IPS-20b (cell line): Measurements from ENCODE around the gene PTPRN2.

ENCODE experiments used
- H3K27ac ChIP-seq: one replicate; pipeline ENCODE4 v1.5.1; 2013; ENCODE audit warnings: low read length
- H3K27me3 ChIP-seq: 2 replicates; pipeline ENCODE4 v1.6.1; 2013; ENCODE audit warnings: mild to moderate bottlenecking, low read length, inconsistent platforms; ENCODE audit not compliant: insufficient read depth
- H3K36me3 ChIP-seq: 2 replicates; pipeline ENCODE4 v1.6.1; 2013; ENCODE audit warnings: low read depth, mild to moderate bottlenecking, inconsistent platforms, low read length, moderate library complexity; ENCODE audit not compliant: insufficient read depth
- H3K4me1 ChIP-seq: 2 replicates; pipeline ENCODE4 v1.6.1; 2013; ENCODE audit warnings: mild to moderate bottlenecking, control low read depth, inconsistent platforms, low read length, moderate library complexity; ENCODE audit not compliant: insufficient read depth
- H3K4me3 ChIP-seq: 2 replicates; pipeline ENCODE4 v1.5.1; 2013; ENCODE audit warnings: mild to moderate bottlenecking, low read length, inconsistent platforms
- H3K9ac ChIP-seq: 2 replicates; pipeline ENCODE4 v1.6.1; 2013; ENCODE audit warnings: low read depth, mild to moderate bottlenecking, inconsistent platforms, low read length, moderate library complexity
- H3K9me3 ChIP-seq: 2 replicates; pipeline ENCODE4 v1.6.1; 2013; ENCODE audit warnings: mild to moderate bottlenecking, low read depth, low read length, inconsistent platforms; ENCODE audit not compliant: insufficient read depth

PTPRN2 gene

DNA sequence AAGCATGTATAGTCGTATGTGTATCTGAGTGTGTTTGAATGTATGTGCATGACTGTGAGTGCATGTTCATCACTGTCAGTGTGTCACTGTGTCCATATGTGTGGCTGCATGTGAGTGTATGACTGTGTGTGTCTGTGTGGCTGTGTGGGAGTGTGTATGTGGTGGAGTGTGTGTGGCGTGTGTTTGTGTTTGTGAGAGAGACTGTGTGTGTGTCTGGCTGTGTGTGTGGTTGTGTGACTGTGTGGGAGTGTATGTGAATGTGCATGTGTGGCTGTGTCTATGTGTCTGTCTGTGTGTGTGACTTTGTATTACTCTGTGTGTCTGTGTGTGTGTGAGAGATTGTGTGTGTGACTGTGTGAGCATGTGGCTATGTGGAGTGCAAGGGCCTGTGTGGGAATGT, 748.4 kb downstream of the PTPRN2 start:
- Histone ChIP-seq H3K4me1 (peaks cover 3% of the 10 kb centered on the region; the same call in 1 of the 2 replicates), H3K9ac (no peak overlapping the region), H3K9me3 (peaks cover 50% of the 10 kb centered on the region), H3K36me3 (no peaks in the 10 kb centered on the region), H3K27me3 (no peaks in the 10 kb centered on the region), H3K4me3 (peak overlapping the region; percentile 33; the same call in 1 of the 2 replicates), H3K27ac (no peak overlapping the region)

DNA sequence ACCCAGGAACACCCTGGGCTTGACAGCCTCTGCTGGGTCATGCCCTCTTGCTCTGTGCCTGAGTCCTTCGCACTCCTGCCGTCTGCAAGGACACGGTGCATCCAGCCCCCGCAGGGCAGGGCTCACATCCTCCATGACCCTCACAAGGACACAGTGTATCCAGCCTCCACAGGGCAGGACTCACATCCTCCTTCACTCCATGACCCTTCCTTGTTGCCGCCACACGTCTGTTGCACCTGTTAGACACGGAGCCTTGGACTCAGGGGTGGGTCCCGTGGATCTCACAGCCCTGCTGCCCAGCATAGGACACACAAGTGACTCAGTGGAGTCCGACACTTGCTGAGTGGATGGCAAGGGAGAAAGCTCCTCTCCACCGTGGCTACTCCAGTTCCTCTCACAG, 750.1 kb downstream of the PTPRN2 start:
- Histone ChIP-seq H3K9me3 (peaks cover 55% of the 10 kb centered on the region), H3K4me3 (no peak overlapping the region), H3K27me3 (no peaks in the 10 kb centered on the region), H3K27ac (no peak overlapping the region), H3K9ac (no peak overlapping the region), H3K36me3 (no peaks in the 10 kb centered on the region), H3K4me1 (peaks cover 3% of the 10 kb centered on the region; the same call in 1 of the 2 replicates)

DNA sequence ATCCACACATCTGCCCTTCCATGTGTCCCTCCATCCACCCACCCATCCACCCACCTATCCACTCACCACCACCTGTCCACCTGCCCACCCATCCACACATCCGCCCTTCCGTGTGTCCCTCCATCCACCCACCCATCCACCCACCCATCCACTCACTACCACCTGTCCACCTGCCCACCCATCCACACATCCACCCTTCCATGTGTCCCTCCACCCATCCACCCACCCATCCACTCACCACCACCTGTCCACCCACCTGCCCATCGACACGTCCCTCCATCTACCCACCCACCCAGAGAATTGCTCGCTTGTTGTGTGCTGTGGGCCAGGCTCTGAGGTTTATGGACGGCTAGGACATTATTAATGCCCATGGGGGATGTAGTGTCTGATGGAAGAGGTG, 750.6 kb downstream of the PTPRN2 start:
- no peak overlapping the region for H3K4me3 ChIP-seq
- peaks cover 58% of the 10 kb centered on the region for H3K9me3 ChIP-seq
- H3K27ac ChIP-seq = no peak overlapping the region
- H3K27me3 ChIP-seq = no peaks in the 10 kb centered on the region
- no peaks in the 10 kb centered on the region for H3K36me3 ChIP-seq
- no peak overlapping the region for H3K9ac ChIP-seq
- peaks cover 3% of the 10 kb centered on the region; the same call in 1 of the 2 replicates for H3K4me1 ChIP-seq

DNA sequence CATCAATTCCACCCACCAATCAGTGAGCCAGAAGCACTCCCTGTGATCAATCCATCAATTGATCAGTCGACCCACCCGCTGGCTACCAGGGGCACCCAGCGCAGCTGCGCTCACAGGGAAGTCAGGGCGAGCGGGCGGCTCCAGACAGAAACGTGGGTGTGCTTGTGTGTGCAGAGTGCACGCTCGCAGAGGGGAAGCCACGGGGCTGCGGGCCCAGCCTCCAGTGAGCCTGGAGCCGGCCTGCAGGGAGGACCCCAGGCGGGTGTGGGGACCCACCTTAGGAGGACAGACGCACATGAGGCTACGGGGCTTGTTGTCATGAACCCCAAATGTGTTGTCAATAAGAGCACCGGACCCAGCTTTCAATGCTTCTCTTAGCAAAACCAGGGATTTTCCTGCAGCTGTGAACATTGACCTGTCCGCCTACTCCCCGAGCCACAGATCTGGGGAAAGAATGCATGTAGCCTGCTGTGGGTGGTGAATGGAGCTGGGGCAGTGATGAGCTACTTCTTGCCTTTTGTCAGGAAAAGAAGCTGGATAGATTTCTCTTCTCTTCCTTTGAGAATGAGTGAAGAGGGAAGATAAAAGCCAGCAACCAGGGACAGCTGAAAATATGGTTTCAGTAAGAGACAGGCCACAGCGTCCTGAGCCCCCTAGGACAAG, 753.0 kb downstream of the PTPRN2 start:
- no peak overlapping the region for H3K27ac ChIP-seq
- no peak overlapping the region for H3K9ac ChIP-seq
- H3K4me1 ChIP-seq = no peaks in the 10 kb centered on the region
- no peaks in the 10 kb centered on the region for H3K27me3 ChIP-seq
- peaks cover 63% of the 10 kb centered on the region for H3K9me3 ChIP-seq
- no peak overlapping the region for H3K4me3 ChIP-seq
- H3K36me3 ChIP-seq = no peaks in the 10 kb centered on the region

DNA sequence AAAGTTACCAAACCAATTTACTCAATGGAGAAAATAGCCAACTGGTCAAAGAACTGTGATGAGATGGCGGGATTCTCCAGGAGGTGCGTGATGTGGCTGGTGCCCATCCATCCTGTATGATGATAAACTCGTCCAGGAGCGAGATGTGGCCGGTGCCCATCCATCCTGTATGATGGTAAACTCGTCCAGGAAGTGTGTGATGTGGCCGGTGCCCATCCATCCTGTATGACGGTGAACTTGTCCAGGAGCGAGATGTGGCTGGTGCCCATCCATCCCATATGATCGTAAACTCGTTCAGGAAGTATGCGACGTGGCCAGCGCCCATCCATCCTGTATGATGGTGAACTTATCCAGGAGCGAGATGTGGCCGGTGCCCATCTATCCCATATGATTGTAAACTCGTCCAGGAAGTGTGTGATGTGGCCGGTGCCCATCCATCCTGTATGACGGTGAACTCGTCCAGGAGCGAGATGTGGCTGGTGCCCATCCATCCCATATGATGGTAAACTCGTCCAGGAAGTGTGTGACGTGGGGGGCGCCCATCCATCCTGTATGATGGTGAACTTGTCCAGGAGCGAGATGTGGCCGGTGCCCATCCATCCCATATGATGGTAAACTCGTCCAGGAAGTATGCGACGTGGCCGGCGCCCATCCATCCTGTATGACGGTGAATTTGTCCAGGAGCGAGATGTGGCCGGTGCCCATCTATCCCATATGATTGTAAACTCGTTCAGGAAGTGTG, 754.6 kb downstream of the PTPRN2 start:
- no peaks in the 10 kb centered on the region for H3K36me3 ChIP-seq
- H3K27ac ChIP-seq = no peak overlapping the region
- peaks cover 69% of the 10 kb centered on the region for H3K9me3 ChIP-seq
- no peaks in the 10 kb centered on the region for H3K27me3 ChIP-seq
- H3K4me3 ChIP-seq = no peak overlapping the region
- H3K4me1 ChIP-seq = no peaks in the 10 kb centered on the region
- no peak overlapping the region for H3K9ac ChIP-seq

DNA sequence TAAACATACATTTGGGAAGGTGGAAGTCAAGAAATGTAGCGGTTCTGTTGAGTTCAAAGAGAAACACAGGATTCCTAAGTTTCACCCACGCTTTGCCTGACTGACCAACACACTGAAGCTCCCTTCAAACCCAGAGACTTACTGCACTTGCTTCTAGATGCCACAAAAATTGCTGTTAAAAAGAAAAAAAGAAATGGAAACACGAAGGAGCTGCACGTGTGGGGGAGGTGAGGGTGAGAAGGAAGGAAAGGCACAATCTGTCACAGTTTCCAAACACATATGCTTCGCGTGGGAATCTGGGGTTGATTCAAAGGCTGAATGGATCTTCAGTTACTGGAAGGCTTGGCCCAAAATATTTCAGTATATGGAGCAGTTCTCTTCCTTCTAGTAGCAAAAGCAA, 755.2 kb downstream of the PTPRN2 start:
- no peak overlapping the region for H3K27ac ChIP-seq
- H3K36me3 ChIP-seq = no peaks in the 10 kb centered on the region
- no peak overlapping the region for H3K9ac ChIP-seq
- H3K27me3 ChIP-seq = no peaks in the 10 kb centered on the region
- peaks cover 74% of the 10 kb centered on the region for H3K9me3 ChIP-seq
- no peak overlapping the region for H3K4me3 ChIP-seq
- H3K4me1 ChIP-seq = no peaks in the 10 kb centered on the region

DNA sequence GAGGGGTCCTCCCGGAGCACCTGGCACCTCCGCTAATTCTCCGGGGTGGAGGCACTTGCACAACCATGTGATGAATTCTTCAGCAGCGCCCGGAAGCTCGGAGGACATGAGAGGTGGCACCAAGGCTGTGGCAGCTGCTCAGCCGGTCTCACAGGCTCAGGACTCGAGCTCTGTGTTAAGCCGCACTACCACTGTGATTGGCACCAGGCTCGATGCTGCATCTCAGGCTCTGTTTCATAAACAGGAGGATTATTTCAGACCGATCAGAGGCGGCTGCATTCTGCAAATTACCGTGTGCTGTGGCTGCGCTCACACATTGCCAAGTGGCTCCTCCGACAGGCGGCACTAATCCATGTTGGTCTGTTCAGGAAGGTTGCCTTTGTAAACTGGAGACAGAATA, 755.6 kb downstream of the PTPRN2 start:
- Histone ChIP-seq H3K4me3 (no peak overlapping the region), H3K4me1 (no peaks in the 10 kb centered on the region), H3K36me3 (no peaks in the 10 kb centered on the region), H3K9me3 (peaks cover 79% of the 10 kb centered on the region), H3K27ac (no peak overlapping the region), H3K9ac (no peak overlapping the region), H3K27me3 (no peaks in the 10 kb centered on the region)

DNA sequence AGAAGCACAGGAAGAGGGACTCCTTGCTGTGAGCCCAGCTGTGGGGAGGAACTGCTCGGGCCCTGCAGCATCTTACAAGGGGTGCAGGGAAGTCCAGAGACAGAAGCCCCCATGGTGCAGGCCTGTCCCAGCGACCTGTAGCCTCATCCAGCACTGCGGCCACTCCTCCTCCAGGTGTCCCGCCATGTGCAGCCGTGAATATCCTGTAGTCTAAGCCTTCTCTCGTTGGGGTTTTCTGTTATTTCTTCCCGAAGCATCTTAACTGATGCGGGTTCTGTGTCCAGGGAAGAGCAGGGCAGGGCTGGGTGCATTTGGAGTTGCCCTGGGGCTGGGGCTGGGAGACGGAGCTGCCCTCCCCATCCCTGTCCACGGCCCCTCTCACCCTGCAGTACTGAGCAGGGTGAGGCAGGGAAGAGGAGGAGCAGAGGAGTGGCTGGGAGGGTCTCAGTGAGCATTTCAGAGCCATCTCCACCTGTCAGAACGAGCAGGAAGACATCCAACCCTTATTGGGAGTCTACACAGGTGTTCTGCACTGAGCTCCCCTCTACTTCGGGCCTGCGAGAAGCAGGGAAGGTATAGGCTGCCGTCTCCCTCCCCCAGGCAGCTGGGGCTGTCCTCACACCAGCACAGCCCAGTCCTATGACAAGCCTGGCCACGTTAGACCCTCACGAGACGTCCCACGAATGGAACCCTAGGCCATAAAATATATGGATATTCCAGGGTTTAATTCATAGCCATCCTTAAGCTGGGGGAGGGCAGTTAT, 756.3 kb downstream of the PTPRN2 start:
- H3K4me3 ChIP-seq = no peak overlapping the region
- no peaks in the 10 kb centered on the region for H3K4me1 ChIP-seq
- H3K9ac ChIP-seq = no peak overlapping the region
- peaks cover 79% of the 10 kb centered on the region for H3K9me3 ChIP-seq
- no peaks in the 10 kb centered on the region for H3K36me3 ChIP-seq
- H3K27me3 ChIP-seq = no peaks in the 10 kb centered on the region
- H3K27ac ChIP-seq = no peak overlapping the region

DNA sequence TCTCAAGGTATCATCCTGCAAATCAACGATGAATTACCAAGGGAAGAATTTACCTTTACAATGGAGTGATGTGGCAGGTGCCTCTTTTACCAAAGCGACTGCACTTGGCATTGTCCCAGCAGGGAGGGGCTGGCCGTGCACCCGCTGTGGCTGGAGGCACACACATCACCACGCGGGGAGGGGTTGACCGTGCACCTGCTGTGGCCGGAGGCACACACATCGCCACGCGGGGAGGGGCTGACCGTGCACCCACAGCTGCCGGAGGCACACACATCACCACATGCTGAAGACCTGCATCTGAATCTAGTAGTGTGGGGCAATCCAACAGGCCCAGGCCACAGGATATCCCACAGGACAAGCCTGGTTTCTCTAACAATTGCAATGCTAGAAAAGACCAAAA, 757.3 kb downstream of the PTPRN2 start:
- Histone ChIP-seq H3K9ac (no peak overlapping the region), H3K27me3 (no peaks in the 10 kb centered on the region), H3K27ac (no peak overlapping the region), H3K36me3 (no peaks in the 10 kb centered on the region), H3K4me3 (no peak overlapping the region), H3K9me3 (peaks cover 83% of the 10 kb centered on the region), H3K4me1 (no peaks in the 10 kb centered on the region)

DNA sequence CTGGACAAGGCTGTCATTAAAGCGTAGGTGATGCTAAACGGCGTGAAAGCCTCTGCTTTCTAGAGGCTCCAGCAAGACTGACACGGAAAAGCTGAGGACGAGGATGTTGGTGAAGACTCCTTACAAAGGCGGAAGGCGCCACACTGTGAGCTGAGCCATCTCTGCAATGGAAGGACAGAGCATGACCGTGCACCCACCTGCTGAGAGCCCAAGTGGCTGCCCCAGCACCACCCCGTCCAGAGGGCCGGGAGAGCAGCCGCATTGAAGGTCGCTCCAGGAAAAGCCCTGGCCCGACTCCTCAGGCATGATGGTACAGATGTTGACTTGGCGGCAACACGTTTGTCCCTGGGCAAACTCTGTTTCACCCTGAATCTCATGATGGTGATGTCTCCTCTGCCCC, 758.1 kb downstream of the PTPRN2 start:
- H3K27me3 ChIP-seq = no peaks in the 10 kb centered on the region
- H3K9me3 ChIP-seq = peaks cover 81% of the 10 kb centered on the region

DNA sequence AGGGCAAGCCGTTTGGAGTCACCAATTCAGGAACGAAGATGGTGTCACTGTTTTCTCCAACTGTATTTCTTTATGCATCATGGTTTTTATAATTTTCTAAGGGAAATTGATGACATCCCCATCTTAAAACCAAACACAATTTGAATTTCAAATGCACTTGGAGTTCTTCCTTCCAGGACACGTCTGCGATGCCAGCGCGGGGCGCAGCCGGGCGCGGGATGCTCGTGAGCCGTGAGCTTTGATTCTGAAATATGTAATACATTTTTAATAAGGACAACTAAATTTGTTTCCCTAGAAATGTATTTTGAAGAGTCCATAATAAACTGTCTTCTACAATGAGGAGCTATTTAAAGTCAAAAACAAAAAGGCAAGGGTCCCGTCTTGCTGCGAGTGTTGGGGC, 758.7 kb downstream of the PTPRN2 start:
- no peak overlapping the region for H3K27ac ChIP-seq
- H3K9ac ChIP-seq = no peak overlapping the region
- H3K9me3 ChIP-seq = peaks cover 79% of the 10 kb centered on the region
- H3K4me1 ChIP-seq = no peaks in the 10 kb centered on the region
- H3K4me3 ChIP-seq = no peak overlapping the region
- no peaks in the 10 kb centered on the region for H3K36me3 ChIP-seq
- no peaks in the 10 kb centered on the region for H3K27me3 ChIP-seq

More for the DNA sequence above, 758.1 kb downstream of the PTPRN2 start:
- Histone ChIP-seq H3K4me3 (no peak overlapping the region), H3K4me1 (no peaks in the 10 kb centered on the region), H3K27ac (no peak overlapping the region), H3K36me3 (no peaks in the 10 kb centered on the region), H3K9ac (no peak overlapping the region)
